Cardiac muscle cell (in vitro differentiated cells and primary cell): ENCODE measurements around the gene IKBKG. TPM values are rescaled to one million over a fixed set of nuclear protein-coding genes. Genes with fewer than 3 reads are reported as not detected.

ENCODE experiments used
- DNase-seq, 2 donors: peaks; one replicate each; pipeline versions ENCODE4 v3.0.0 to v3.0.0-alpha.2; 2010 to 2017; ENCODE audit warnings: low read depth in 1 of 2, low spot score in 1 of 2
- H3K27ac ChIP-seq: fragments of 200-600 bp; sonication (generic); 2 replicates; pipeline ENCODE4 v1.5.1; 2016
- H3K27me3 ChIP-seq: fragments of 200-600 bp; sonication (generic); 2 replicates; pipeline ENCODE4 v1.6.0; 2016; ENCODE audit warnings: control low read depth
- H3K36me3 ChIP-seq: fragments of 200-600 bp; sonication (generic); 2 replicates; pipeline ENCODE4 v1.5.1; 2016; ENCODE audit warnings: control low read depth
- H3K4me1 ChIP-seq: fragments of 200-600 bp; sonication (generic); 2 replicates; pipeline ENCODE4 v1.8.1; 2017; ENCODE audit warnings: low read depth, mild to moderate bottlenecking, mixed run types
- H3K4me3 ChIP-seq: fragments of 200-600 bp; sonication (generic); 2 replicates; pipeline ENCODE4 v1.5.1; 2016; ENCODE audit warnings: mild to moderate bottlenecking
- H3K9me3 ChIP-seq: fragments of 200-600 bp; sonication (generic); 2 replicates; pipeline ENCODE4 v1.5.1; 2017; ENCODE audit warnings: low read depth, mild to moderate bottlenecking, control low read depth
- CTCF ChIP-seq: IDR thresholded peaks from 2 replicates; pipeline ENCODE4 v1.5.1; 2012; ENCODE audit warnings: low read depth, mild to moderate bottlenecking, low read length
- polyA plus RNA-seq: library from polyadenylated mRNA; unstranded; fragments of >200 nt; fragmentation: Nextera tagmentation; extraction: Ambion mirVana; gene quantifications from 2 replicates; pipeline ENCODE4 v1.2.1, GENCODE V29; 2016
- total RNA-seq: library from RNA; depleted of rRNA; stranded (reverse); fragments of >200 nt; gene quantifications from 2 replicates; pipeline ENCODE4 v1.2.3, GENCODE V29; 2016

The IKBKG gene
- total and polyA plus RNA-seq, 2 experiments from 2014 or later: 15.1 to 23.5 TPM

GRCh38 chrX:154540897-154541535 is 6.4 kb upstream of the IKBKG start:
- DNase-seq: no peak
- Histone ChIP-seq H3K4me3 (no peak overlapping the region), H3K4me1 (no peaks in the 10 kb centered on the region), H3K27ac (no peak overlapping the region), H3K36me3 (no peaks in the 10 kb centered on the region), H3K9me3 (no peaks in the 10 kb centered on the region), H3K27me3 (no peaks in the 10 kb centered on the region)
- no peak for TF ChIP-seq CTCF

- DNase-seq: no peak
- no peak overlapping the region for H3K4me3 ChIP-seq
- H3K36me3 ChIP-seq: no peaks in the 10 kb centered on the region
- no peak for TF ChIP-seq CTCF
- no peaks in the 10 kb centered on the region for H3K4me1 ChIP-seq
- H3K9me3 ChIP-seq: no peaks in the 10 kb centered on the region
- no peaks in the 10 kb centered on the region for H3K27me3 ChIP-seq
- H3K27ac ChIP-seq: no peak overlapping the region
Observed at GRCh38 chrX:154541589-154541895, 5.9 kb upstream of the IKBKG start.

- Histone ChIP-seq H3K27me3 (no peaks in the 10 kb centered on the region), H3K36me3 (no peaks in the 10 kb centered on the region), H3K27ac (no peak overlapping the region), H3K4me1 (no peaks in the 10 kb centered on the region), H3K9me3 (no peaks in the 10 kb centered on the region), H3K4me3 (no peak overlapping the region)
- no peak for TF ChIP-seq CTCF
- DNase-seq: peak in 1 of 2 donors; percentile 95
Observed at GRCh38 chrX:154541896-154542722, 5.3 kb upstream of the IKBKG start.

- no peaks in the 10 kb centered on the region for H3K27me3 ChIP-seq
- DNase-seq: peak in 1 of 2 donors; percentile 19
- H3K9me3 ChIP-seq: no peaks in the 10 kb centered on the region
- no peak for TF ChIP-seq CTCF
- no peak overlapping the region for H3K27ac ChIP-seq
- no peaks in the 10 kb centered on the region for H3K4me1 ChIP-seq
- no peaks in the 10 kb centered on the region for H3K36me3 ChIP-seq
- no peak overlapping the region for H3K4me3 ChIP-seq
Observed at GRCh38 chrX:154542723-154543424, 4.5 kb upstream of the IKBKG start.

- no peaks in the 10 kb centered on the region for H3K36me3 ChIP-seq
- no peak overlapping the region for H3K27ac ChIP-seq
- no peaks in the 10 kb centered on the region for H3K27me3 ChIP-seq
- H3K4me1 ChIP-seq: no peaks in the 10 kb centered on the region
- TF ChIP-seq CTCF: no peak
- no peak for DNase-seq
- no peaks in the 10 kb centered on the region for H3K9me3 ChIP-seq
- peak overlapping the region; percentile 66 for H3K4me3 ChIP-seq
Observed at GRCh38 chrX:154545673-154546274, 1.6 kb upstream of the IKBKG start.
